ENCODE results near the gene SFXN1.

SFXN1 gene

GRCh38 chr5:175544108-175544511 lies 65.8 kb downstream of the SFXN1 start:
- DNase-seq: no peak

- no peak for DNase-seq
Measured at GRCh38 chr5:175544586-175544985, 66.2 kb downstream of the SFXN1 start.

DNA sequence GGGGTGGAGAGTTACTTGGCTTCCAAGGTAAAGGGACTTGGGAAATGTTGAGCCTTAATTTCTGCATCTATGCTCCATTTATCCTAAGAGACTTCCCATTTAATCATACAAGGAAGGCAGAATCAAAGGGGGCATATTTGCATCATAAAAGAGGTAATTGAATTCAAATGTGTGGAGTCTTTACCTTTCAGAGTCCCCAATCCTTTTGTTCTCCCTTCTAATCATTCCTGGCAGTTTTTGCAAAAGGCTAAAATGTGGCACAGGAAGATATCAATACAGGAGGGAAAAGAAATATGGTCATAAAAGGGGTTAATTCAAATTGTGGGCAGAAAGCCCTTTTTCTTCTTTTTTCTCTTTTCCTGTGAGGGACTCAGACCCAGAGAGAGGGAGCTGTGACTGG lies 69.5 kb downstream of the SFXN1 start:
- no peak for DNase-seq

DNA sequence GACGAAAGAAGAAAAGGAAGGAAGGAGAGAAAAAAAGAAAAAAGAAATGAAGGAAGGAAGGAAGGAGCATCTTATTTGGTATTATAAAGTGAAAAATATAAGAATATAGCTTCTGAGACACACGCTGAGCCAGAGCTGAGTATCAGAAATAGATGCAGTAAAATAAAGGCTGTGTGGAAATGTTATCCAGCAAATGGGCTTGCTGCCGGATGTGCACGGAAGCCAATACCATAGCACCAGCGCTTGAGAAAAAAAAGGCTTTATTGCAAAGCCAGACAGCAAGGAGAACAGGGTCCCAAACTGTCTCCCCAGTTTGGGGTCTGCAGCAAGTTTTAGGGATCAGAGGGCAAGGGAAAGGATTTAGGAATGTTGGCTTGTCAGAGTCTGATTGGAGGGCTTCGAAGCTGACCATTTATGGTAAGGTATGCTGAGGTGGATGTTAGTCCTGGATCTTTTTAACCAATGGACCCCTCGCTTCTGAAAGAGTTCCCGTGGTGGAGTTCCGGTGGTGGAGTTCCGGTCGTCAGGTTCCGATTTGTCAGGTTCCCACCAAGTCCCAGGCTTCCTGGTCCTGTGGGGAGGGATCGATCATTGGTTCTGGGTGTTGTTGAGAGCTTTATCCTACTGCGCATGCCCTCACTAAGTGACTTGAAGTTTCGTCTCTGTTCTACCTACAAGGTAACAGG lies 70.4 kb downstream of the SFXN1 start:
- no peak for DNase-seq

DNA sequence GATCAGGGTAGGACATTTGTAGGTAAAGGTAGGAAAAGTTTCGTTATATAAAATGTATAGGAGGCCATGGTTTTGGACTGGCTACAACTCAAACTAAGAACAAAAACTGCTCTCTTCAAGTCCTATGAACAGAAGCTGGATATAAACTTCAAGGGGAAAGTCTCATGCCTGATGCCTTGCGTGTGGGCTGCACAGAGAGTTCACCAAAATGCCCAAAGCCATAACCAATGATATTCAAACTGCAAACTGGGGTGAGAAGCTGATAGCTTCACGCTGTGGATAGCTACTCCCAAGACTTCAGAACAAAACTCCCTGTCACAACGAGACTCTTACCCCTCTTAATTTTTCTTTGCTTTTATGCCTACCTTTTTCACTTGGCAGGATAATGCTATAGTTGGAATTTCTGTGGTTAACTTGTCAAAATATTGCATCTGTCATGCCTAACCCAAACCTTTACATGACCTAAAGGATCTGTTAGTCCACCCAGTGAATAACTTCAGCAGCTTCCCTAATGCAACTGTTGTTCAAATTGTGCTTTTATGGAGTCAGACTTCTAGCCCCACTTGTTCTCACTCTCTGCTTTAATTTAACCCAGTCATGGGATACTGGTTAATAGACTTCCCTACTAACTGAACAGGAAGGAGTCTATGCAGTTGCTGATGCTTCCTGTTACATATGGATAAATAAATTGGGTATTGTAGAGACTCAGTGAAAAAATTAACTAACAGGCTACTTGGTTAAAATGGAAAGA lies 71.9 kb downstream of the SFXN1 start:
- DNase-seq: no peak

DNA sequence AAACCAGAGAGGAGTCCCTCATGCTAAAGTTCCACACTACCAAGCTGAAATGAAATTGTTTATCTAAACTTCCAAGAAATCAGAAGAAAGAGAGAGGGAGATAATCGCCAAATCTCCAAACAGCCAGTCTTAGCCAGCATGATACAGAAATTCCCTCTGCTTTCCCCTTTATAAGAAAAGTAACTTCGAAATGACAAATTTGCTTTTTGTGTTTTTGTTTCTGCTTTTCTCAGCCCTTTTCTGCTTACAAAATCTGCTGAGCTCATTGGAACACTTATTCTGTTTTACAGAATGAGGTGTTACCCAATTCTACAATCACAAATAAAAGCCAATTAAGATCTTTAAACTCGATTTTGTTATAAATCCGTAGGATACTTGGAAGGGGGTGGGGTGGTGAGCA lies 72.9 kb downstream of the SFXN1 start:
- no peak for DNase-seq

GRCh38 chr5:175554296-175554695 lies 75.9 kb downstream of the SFXN1 start:
- no peak for DNase-seq

DNA sequence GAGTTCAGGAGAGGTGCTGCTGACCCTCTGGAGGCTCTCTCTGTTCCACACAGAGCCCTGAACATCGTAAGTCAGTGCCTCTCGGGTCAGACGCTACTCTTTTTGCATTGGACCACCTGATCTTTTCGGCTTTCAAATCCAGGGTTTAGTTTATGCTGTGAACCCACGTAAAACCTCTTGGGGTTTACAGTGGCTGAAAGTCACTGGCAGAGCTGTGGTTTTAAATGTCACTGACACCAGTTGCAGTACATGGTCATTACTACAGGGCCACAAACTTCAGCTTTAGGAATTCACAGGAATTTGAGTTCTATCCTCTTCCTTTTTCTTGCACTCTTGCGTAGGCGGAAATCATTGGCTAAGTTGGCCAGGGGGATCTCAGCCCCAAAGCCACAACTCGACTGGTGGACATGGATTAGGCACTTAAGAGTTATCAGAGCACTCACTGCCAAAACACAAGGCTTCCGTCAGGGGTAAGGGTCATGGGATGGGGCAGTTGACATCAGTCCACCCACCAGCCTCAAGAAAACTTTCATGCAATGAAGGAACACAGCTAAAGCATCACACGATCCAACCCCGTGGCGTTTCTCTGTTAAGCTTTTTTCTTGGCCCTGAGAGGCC lies 76.9 kb downstream of the SFXN1 start:
- no peak for DNase-seq

DNA sequence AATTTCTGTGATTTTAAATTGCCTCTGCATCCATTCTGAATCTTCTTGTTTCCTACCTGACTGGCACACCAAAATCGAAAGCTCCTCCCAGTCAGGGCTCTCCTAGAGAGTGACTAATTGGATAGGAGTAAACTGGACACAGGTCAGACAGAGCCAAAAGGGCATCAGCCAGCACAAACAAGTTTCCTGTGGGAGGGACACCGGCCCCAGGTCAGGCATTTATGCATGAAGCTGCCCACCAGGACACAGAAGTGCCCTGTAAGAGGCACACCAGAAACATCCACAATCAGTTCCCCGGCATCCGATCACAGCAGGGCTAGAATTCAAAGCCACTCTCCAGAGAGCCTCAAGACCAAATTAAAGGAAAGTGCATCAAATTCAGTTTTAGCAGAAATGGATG lies 78.4 kb downstream of the SFXN1 start:
- DNase-seq: no peak

DNA sequence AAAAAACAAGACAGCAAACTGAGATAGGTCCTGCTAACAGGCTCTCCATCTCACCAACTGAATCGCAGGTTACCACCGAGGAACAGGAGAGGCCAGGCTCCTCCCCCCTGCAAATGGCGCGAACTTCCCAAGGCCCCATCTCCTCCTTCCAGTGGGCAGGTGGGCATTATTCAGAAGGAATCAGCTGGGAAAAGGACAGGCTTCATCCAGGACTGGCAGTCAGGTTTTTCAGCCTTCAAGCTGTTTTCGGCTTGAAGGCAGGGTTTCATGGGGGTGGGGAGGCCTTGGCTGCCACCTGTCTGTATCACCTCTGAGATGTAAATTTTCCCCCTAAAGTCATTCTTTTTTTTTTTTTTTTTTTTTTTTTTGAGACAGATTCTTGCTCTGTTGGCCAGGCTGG lies 79.4 kb downstream of the SFXN1 start:
- DNase-seq: no peak

DNA sequence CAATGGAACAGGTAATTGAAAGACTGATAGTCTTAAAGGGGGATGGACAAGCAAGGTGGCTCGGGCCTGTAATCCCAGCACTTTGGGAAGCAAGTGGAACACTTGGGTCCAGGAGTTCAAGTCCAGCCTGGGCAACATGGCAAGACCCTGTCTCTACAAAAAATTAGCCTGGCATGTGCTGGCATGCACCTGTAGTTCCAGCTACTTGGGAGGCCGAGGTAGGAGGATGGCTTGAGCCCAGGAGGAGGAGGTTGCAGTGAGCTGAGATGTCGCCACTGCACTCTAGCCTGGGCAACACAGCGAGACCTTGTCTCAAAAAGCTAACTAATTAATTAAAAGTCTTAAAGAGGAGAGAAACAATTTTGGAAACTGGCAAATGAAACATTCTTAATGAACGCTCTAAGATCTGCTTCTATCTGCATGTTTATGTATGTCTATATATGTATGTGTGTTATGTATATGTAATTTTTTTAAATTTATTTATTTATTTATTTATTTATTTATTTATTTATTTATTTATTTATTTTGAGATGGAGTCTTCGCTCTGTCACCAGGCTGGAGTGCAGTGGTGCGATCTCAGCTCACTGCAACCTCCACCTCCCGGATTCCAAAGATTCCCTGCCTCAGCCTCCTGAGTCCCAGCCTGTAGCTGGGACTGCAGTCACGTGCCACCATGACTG lies 80.6 kb downstream of the SFXN1 start:
- DNase-seq: no peak

GRCh38 chr5:175560011-175560410 lies 81.7 kb downstream of the SFXN1 start:
- DNase-seq: no peak

GRCh38 chr5:175561085-175561484 lies 82.7 kb downstream of the SFXN1 start:
- DNase-seq: no peak

- no peak for DNase-seq
Measured at GRCh38 chr5:175564716-175565115, 86.4 kb downstream of the SFXN1 start.

GRCh38 chr5:175566697-175567096 lies 88.3 kb downstream of the SFXN1 start:
- DNase-seq: no peak

DNA sequence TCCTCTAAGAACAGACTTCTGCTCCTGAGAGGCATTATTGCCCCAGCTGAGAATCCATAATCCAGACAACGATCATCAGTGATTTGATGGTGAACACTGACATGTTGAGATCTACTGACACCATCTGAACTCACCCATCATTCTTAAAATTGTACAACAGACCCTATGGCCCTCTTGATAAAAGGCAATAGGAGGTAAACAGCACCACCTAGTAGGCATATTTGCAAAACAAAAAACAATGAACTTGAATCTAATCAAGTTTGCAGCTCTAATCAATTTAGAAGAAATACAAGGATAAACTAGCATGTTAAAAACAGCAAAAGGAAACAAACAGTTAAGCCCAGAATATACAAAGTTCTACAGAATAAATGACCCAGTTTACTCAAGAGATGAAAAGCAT lies 89.6 kb downstream of the SFXN1 start:
- DNase-seq: no peak

DNA sequence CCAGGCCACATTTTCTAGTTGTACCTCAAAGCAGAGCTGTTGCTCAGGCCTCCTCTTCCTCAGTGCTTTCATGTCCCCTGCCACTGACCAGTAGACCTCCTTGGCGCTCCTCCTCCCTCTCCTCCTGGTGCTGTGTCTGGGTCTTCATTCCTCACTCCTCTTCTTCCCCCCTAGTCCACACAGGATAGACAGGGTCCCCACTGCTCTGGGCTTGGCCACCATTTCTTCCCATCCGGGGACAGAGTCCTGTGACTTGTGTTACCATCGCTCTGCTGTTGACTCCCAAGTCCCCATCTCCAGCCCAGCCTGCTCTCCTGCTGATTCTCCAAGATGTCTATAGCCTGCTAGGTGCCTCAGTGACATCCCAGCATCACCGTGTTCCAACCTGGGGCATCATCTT lies 91.3 kb downstream of the SFXN1 start:
- DNase-seq: no peak

DNA sequence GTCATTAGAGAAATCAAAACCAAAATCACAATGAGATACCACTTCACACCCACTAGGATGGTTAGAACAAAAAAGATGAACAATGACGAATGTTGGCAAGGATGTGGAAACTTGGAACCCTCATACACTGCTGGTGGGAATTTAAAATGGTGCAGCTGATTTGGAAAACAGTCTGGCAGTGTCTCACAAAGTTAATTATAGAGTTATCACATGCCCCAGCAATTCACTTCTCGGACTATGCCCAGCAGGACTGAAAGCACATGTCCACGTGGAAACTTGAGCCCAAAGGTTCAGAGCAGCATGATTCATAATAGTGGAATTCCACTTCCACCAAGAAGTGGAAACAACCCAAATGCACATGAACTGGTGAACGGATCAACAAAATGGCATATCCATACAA lies 94.5 kb downstream of the SFXN1 start:
- no peak for DNase-seq

GRCh38 chr5:175573493-175574269 lies 95.3 kb downstream of the SFXN1 start:
- DNase-seq: no peak

DNA sequence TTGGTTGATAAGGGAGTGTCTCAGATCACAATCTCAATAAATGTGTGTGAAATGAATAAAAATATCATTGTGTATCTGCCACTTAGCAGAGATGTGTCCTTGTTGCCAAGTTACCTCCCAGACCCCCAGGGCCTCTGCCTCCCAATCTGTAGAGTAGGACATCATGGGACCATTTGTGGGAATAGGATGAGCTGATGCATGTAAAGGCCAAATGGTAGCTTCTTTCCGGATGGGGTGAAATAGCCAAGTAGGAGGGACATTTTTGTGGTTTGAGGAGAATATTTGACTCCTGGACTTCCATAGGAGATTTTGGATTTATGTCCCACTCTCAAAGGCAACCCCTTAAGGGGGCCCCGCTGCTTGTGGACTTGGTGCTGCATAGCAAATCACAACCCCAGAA lies 96.9 kb downstream of the SFXN1 start:
- DNase-seq: no peak

- no peak for DNase-seq
Measured at GRCh38 chr5:175576096-175576495, 97.7 kb downstream of the SFXN1 start.

DNA sequence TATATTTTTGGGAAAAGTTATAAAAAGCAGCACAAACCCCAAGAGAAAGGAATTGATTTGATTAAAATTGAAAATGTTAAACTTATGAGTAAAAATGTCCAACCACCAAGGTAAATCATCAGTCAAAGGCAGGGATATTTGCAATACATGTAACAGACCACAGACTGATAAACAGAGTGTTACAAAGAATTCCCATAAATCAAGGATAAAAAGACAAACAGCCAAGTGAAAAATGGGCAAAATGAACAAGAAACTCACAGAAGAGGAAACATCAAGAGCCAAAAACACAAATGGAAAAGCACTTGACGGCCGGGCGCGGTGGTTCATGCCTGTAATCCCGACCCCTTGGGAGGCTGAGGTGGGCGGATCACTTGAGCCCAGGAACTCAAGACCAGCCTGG lies 98.2 kb downstream of the SFXN1 start:
- no peak for DNase-seq
